HG02678 (cell line): Measurements from ENCODE around the gene RPLP1.
A peak's percentile ranks its signal among the peaks of the same experiment; 100 is the strongest.

Experiments used
- ATAC-seq: cut with Tn5 transposase; IDR thresholded peaks from one replicate; pipeline ENCODE4 v1.9.1; 2021; ENCODE audit warnings: mild to moderate bottlenecking, moderate library complexity; ENCODE audit not compliant: unreplicated experiment

The RPLP1 gene

GRCh38 chr15:69452692-69453521 is at the start of gene RPLP1:
TSS of gene RPLP1 (plus strand) at chr15:69452818. CDS start at chr15:69452949, 131 bp downstream.
- peak; percentile 86 for ATAC-seq

- ATAC-seq: no peak
Measured at GRCh38 chr15:69403594-69403993, 49.0 kb upstream of the RPLP1 start.

- ATAC-seq: no peak
Measured at GRCh38 chr15:69405110-69405509, 47.5 kb upstream of the RPLP1 start.

- no peak for ATAC-seq
Measured at GRCh38 chr15:69407719-69408400, 44.8 kb upstream of the RPLP1 start.

GRCh38 chr15:69408841-69409240 is 43.8 kb upstream of the RPLP1 start:
- no peak for ATAC-seq

- ATAC-seq: no peak
Measured at GRCh38 chr15:69410248-69410874, 42.3 kb upstream of the RPLP1 start.

GRCh38 chr15:69412274-69412673 is 40.3 kb upstream of the RPLP1 start:
- no peak for ATAC-seq

GRCh38 chr15:69412701-69413100 is 39.9 kb upstream of the RPLP1 start:
- no peak for ATAC-seq

- peak; percentile 95 for ATAC-seq
Measured at GRCh38 chr15:69413822-69414700, 38.6 kb upstream of the RPLP1 start, which contains the start of gene KIF23. TSS of gene KIF23 (plus strand) at chr15:69414349. CDS start at chr15:69414466, 117 bp downstream.

- ATAC-seq: peak; percentile 26
Measured at GRCh38 chr15:69414701-69415167, 37.9 kb upstream of the RPLP1 start.

GRCh38 chr15:69415381-69415780 is 37.2 kb upstream of the RPLP1 start:
- no peak for ATAC-seq

GRCh38 chr15:69417581-69417980 is 35.0 kb upstream of the RPLP1 start:
- no peak for ATAC-seq

GRCh38 chr15:69421498-69421897 is 31.1 kb upstream of the RPLP1 start:
- ATAC-seq: no peak

- ATAC-seq: no peak
Measured at GRCh38 chr15:69422336-69422895, 30.2 kb upstream of the RPLP1 start.

- no peak for ATAC-seq
Measured at GRCh38 chr15:69424001-69424400, 28.6 kb upstream of the RPLP1 start.

GRCh38 chr15:69424748-69425413 is 27.7 kb upstream of the RPLP1 start:
- ATAC-seq: no peak

GRCh38 chr15:69433831-69434230 is 18.8 kb upstream of the RPLP1 start:
- no peak for ATAC-seq

GRCh38 chr15:69434238-69434637 is 18.4 kb upstream of the RPLP1 start:
- no peak for ATAC-seq

GRCh38 chr15:69434679-69435078 is 17.9 kb upstream of the RPLP1 start:
- ATAC-seq: no peak

- no peak for ATAC-seq
Measured at GRCh38 chr15:69435985-69436384, 16.6 kb upstream of the RPLP1 start.
